Hematopoietic multipotent progenitor cell treated with erythropoietin and hydrocortisone succinate and interleukin-3 and kit ligand, for 8 days (in vitro differentiated cells): ENCODE measurements around the gene SPIRE1.
"Not testable (repeated sequence)": the region's sequence is repeated elsewhere in the genome, so short reads cannot be mapped to it uniquely, and the experiment has no call there.

Source experiments
- DNase-seq: peaks from one replicate; pipeline ENCODE4 v3.0.0-alpha.2; 2015

Gene SPIRE1

GRCh38 chr18:12481915-12482314 is 176.0 kb downstream of the SPIRE1 start:
- DNase-seq = not testable (repeated sequence)

DNA sequence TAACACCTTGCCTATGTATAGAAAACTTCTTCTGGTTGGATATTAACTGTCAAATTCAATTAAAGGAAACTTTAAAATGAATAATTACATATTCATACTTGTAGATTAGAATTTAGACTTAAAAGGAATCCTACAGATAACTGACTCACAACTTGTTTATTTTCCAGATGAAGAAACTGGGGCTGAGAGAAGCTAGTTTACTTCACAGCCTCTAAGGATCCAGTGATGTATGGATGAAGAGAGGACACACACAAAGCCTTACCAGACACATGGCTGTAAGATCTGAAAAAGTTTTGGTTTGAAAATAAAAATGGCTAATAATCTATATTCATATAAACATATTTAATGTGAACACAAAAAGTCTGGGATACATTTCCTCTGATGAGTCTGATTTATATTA is 177.9 kb downstream of the SPIRE1 start:
- DNase-seq = no peak

DNA sequence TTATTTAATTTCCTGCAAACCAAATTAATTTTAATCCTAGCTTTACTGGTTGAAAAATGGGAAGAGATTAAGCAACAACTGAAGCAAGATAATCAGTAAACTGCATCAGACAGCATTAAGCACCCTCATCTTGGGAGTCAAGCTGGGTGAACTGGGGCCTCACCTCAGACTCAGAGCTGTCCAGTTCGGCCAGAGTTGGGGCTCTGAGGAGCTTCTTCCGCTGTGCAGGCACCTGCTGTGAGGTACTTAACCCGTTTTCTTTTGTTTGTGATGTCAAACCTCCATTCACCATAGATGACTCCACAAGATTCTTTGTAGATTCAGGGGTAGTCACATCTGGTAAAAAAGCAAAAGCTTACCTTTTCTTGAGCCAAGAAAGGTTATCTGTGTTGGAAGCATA is 178.4 kb downstream of the SPIRE1 start:
- no peak for DNase-seq

DNA sequence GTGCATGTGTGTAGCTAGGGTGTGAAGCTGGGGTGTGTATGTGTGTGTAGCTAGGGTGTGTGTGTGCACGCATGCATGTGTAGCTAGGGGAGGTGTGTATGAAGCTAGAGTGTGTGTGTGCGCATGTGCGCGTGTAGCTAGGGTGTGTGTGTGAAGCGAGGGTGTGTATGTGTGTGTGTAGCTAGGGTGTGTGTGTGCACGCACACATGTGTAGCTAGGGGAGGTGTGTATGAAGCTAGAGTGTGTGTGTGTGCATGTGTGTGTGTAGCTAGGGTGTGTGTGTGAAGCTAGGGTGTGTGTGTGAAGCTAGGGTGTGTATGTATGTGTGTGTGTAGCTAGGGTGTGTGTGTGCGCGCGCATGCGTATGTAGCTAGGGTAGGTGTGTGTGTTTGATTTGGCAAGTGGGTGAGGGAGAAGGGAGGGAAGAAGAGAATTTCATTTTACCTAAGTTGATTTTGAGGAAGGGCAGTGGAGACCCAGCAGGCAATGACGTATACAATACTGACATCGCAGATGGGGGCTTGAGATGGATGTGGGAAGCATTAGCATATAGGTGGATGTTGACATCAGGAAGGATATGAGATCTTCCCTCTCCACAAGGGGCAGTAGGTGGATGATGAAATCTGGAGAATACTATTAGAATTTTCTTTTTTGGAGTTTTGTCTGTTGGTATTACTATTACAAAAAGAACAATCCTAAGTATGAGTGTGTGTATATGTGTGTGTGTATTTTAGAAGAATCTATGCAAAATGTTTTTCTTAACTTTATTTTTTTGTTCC is 179.4 kb downstream of the SPIRE1 start:
- no peak for DNase-seq

GRCh38 chr18:12477606-12478005 is 180.3 kb downstream of the SPIRE1 start:
- DNase-seq = no peak

DNA sequence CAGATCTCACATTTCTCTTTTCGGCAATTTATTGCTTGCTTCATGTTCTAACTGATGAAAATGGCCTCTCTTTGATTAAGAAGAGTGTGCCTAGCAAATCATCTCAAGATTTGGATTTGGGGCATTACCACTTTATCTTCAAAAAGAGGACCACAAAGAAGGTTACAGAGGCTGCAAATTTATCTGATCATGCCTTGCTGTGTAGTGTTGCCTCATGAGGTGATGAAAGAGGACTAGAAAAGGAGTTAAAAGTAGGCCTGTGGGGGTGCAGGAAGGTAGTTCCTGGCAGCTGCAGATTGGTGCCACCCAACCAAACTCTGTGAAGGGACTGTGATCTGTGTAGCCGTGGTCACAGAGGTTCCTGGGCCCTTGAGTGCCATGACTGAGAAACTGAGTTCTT is 181.0 kb downstream of the SPIRE1 start:
- DNase-seq = peak; percentile 14

- no peak for DNase-seq
Measured at GRCh38 chr18:12474876-12475275, 183.0 kb downstream of the SPIRE1 start.

- no peak for DNase-seq
Measured at GRCh38 chr18:12474146-12474545, 183.8 kb downstream of the SPIRE1 start.

GRCh38 chr18:12470382-12471075 is 187.4 kb downstream of the SPIRE1 start:
- DNase-seq = no peak

GRCh38 chr18:12468445-12468844 is 189.5 kb downstream of the SPIRE1 start:
- peak; percentile 75 for DNase-seq

DNA sequence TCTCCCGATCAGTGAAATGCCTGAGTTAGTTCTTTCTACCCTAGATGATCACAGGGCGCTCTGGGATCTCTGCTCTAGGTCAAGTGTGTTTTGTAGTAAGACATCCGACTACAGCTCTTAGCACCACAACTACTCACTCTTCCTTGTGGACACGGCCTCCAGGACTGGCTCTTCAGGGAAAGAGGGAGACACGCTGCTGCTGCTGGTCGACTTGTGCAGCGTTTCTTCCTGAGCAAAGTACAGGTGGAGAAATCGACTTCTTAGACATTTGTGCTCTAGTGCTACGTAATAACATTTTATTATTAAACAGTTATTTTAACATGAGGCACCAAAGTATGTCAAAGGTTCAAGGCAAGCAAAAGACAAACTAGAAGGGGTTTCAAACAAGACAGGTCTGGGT is 193.2 kb downstream of the SPIRE1 start:
- DNase-seq = no peak

- DNase-seq = no peak
Measured at GRCh38 chr18:12463191-12463590, 194.7 kb downstream of the SPIRE1 start.

- DNase-seq = no peak
Measured at GRCh38 chr18:12462242-12462641, 195.7 kb downstream of the SPIRE1 start.

DNA sequence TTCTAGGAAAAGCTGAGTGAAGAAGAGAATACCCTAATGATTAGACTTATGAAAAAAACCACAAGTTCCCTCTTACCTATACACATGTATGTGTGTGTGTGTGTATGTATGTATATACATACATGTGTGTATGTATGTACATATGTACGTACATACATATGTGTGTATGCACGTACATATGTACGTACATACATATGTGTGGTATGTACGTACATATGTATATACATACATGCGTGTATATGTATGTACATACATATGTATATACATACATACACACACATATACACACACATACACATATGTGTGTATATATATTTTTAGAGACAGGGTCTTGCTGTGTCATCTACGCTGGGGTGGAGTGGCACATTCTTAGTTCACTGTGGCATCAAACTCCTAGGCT is 196.6 kb downstream of the SPIRE1 start:
- DNase-seq = no peak

DNA sequence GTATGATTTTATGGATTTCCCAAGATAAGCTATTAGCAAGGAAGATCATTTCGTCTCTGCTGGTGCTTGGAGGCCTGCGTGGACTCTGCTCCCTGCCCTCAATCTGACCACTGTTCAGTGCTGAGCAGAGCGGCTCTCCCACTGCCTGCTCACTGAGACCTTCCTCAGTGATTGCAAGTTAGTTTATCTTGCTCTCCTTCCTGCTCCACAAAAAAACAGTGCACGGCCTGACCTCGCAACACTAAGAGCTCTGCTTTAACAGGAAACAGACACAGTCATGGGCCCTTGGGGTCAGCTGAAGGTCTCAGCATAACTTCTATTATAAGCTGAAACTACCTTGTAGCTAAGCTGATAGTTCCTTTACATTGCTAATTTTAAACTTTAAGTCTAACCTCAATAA is 197.0 kb downstream of the SPIRE1 start:
- no peak for DNase-seq

- DNase-seq = no peak
Measured at GRCh38 chr18:12458771-12459170, 199.1 kb downstream of the SPIRE1 start.

- no peak for DNase-seq
Measured at GRCh38 chr18:12456441-12456840, 201.5 kb downstream of the SPIRE1 start.

GRCh38 chr18:12455496-12455895 is 202.4 kb downstream of the SPIRE1 start:
- DNase-seq = no peak

GRCh38 chr18:12452784-12453183 is 205.1 kb downstream of the SPIRE1 start:
- DNase-seq = no peak

GRCh38 chr18:12451428-12451827 is 206.5 kb downstream of the SPIRE1 start:
- DNase-seq = no peak

- no peak for DNase-seq
Measured at GRCh38 chr18:12449051-12449785, 208.7 kb downstream of the SPIRE1 start.

DNA sequence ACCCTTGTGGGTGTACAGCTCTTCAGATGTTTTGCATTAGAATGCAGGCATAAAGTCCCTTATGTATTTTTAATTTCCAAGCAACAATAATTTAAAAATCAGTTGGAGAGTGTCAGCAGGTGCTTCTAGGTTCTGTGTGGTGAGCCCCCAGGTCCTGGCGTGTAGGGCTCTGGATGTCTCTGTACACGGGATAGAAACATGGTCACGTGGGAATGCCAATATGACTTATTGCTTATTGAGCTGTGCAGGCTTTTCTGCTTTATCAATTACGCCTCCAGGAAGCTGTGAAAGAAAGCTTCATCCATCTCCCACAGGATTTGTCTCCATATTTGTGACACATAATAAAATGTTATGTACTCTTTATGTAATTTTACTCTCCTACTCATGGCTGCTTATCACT is 212.4 kb downstream of the SPIRE1 start:
- no peak for DNase-seq

DNA sequence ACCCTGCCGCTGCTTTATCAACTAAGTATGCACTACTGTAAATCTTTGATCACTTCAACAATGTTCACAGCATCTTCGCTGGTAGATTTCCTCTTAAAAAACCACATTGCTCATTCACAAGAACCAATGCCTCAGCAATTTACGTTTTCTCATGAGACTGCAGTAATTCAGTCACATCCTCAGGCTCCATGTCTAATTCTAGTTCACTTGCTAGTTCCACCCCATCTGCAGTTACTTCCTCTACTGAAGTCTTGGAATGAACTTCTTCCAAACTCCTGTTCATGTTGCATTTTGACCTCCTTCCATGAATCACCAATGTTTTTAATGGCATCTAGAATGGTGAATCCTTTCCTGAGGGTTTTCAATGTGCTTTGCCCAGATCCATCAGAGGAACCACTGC is 214.4 kb downstream of the SPIRE1 start:
- no peak for DNase-seq

- no peak for DNase-seq
Measured at GRCh38 chr18:12442946-12443345, 215.0 kb downstream of the SPIRE1 start.
